Transverse colon (tissue), 3 donors: ENCODE measurements around the gene PHF20.

Experiments
- CTCF ChIP-seq, 5 experiments: fragments of 200-600 bp in 3 of 5; fragments of 450-650 bp in 2 of 5; sonication (generic) in 3 of 5; IDR thresholded peaks; 1 replicate in 2 of 5; 2 replicates in 3 of 5; pipeline ENCODE4 v1.5.1; 2016 to 2017; ENCODE audit warnings: antibody characterized with exemption in 5 of 5, inconsistent platforms in 3 of 5, mild to moderate bottlenecking in 2 of 5, moderate library complexity in 1 of 5
- EP300 ChIP-seq: sonication (generic); formaldehyde crosslinking; IDR thresholded peaks from one replicate; pipeline ENCODE4 v1.6.1; 2017; ENCODE audit warnings: antibody characterized with exemption, low read depth

GRCh38 chr20:35908007-35908406 is 136.2 kb downstream of the PHF20 start:
- no peak for TF ChIP-seq CTCF (IDR thresholded peaks at IDR 0.05)
- no peak for TF ChIP-seq EP300
